Esophagus (tissue), 2 donors: ENCODE measurements around the gene ARMH2. TPM values are rescaled to one million over a fixed set of nuclear protein-coding genes. Genes with fewer than 3 reads are reported as not detected.
A peak's percentile ranks its signal among the peaks of the same experiment; 100 is the strongest.
"Not testable (repeated sequence)": the region's sequence is repeated elsewhere in the genome, so short reads cannot be mapped to it uniquely, and the experiment has no call there.

ENCODE experiments used
- H3K27ac ChIP-seq, 2 donors: one replicate each; pipeline ENCODE4 v1.5.1; 2013; ENCODE audit warnings: low read depth in 2 of 2, mild to moderate bottlenecking in 2 of 2, inconsistent platforms in 1 of 2, low read length in 1 of 2, moderate library complexity in 1 of 2
- H3K27me3 ChIP-seq, 2 donors: one replicate each; pipeline ENCODE4 v1.6.1; 2013; ENCODE audit warnings: low read length in 2 of 2, control low read depth in 1 of 2, mild to moderate bottlenecking in 1 of 2; ENCODE audit not compliant: insufficient read depth in 2 of 2, control insufficient read depth in 1 of 2
- H3K36me3 ChIP-seq, 2 donors: one replicate each; pipeline ENCODE4 v1.6.1; 2013; ENCODE audit warnings: low read length in 1 of 2; ENCODE audit not compliant: control insufficient read depth in 2 of 2, insufficient read depth in 2 of 2
- H3K4me1 ChIP-seq, 2 donors: one replicate each; pipeline ENCODE4 v1.6.1; 2013; ENCODE audit warnings: low read length in 1 of 2; ENCODE audit not compliant: control insufficient read depth in 2 of 2, insufficient read depth in 2 of 2
- H3K4me3 ChIP-seq, 2 donors: one replicate each; pipeline ENCODE4 v1.5.1; 2013; ENCODE audit warnings: low read length in 2 of 2, mild to moderate bottlenecking in 2 of 2, low read depth in 1 of 2, moderate library complexity in 1 of 2
- H3K9me3 ChIP-seq, 2 donors: one replicate each; pipeline ENCODE4 v1.6.1; 2013; ENCODE audit warnings: mild to moderate bottlenecking in 2 of 2, low read depth in 1 of 2, low read length in 1 of 2, moderate library complexity in 1 of 2; ENCODE audit not compliant: control insufficient read depth in 2 of 2, insufficient read depth in 1 of 2
- WGBS, 2 donors: extraction: QIAGEN DNeasy Blood & Tissue Kit; methylation state at CpG; one replicate each; pipeline ENCODE4 v1.1.7; 2013; 5-methylcytosine and 5-hydroxymethylcytosine counted together
- polyA plus RNA-seq, 2 donors: library from polyadenylated mRNA; stranded (reverse); fragments of 200-250 nt; gene quantifications; one replicate each; pipeline ENCODE4 v1.2.3, GENCODE V29; 2013
- donor health status: healthy with polysubstance abuse.
- donor health status: Bipolar disorder and iron deficiency.

The ARMH2 gene
- polyA plus RNA-seq, 2 donors: not detected

- Histone ChIP-seq H3K4me3 (no peak overlapping the region), H3K27me3 (no peaks in the 10 kb centered on the region), H3K27ac (no peak overlapping the region), H3K36me3 (no peaks in the 10 kb centered on the region), H3K4me1 (peaks cover 0 to 2% of the 10 kb centered on the region in 2 donors), H3K9me3 (no peaks in the 10 kb centered on the region)
- 91 to 95% methylated on average over 6 of the region's 6 CpGs for WGBS, 2 donors
These were observed 41.1 kb downstream of the ARMH2 start for GRCh38 chr6:24757611-24758010.

GRCh38 chr6:24755279-24755678 lies 43.4 kb downstream of the ARMH2 start:
- no peaks in the 10 kb centered on the region for H3K27me3 ChIP-seq
- H3K36me3 ChIP-seq: no peaks in the 10 kb centered on the region
- H3K9me3 ChIP-seq: no peaks in the 10 kb centered on the region
- no peak overlapping the region for H3K4me3 ChIP-seq
- no peak overlapping the region for H3K27ac ChIP-seq
- H3K4me1 ChIP-seq: no peaks in the 10 kb centered on the region

- H3K27ac ChIP-seq, H3K36me3 ChIP-seq, H3K4me3 ChIP-seq, H3K4me1 ChIP-seq, H3K27me3 ChIP-seq, H3K9me3 ChIP-seq: not testable (repeated sequence)
- WGBS, 2 donors: 89 to 90% methylated on average over 4 of the region's 4 CpGs
These were observed 44.3 kb downstream of the ARMH2 start for GRCh38 chr6:24754378-24754777.

- no peaks in the 10 kb centered on the region for H3K4me1 ChIP-seq
- H3K4me3 ChIP-seq: no peak overlapping the region
- 76 to 87% methylated on average over 2 of the region's 2 CpGs for WGBS, 2 donors
- no peak overlapping the region for H3K27ac ChIP-seq
- H3K27me3 ChIP-seq: no peaks in the 10 kb centered on the region
- no peaks in the 10 kb centered on the region for H3K36me3 ChIP-seq
- no peaks in the 10 kb centered on the region for H3K9me3 ChIP-seq
These were observed 45.2 kb downstream of the ARMH2 start for GRCh38 chr6:24753545-24753944.

GRCh38 chr6:24752917-24753492 lies 45.7 kb downstream of the ARMH2 start:
- H3K36me3 ChIP-seq: no peaks in the 10 kb centered on the region
- 81 to 96% methylated on average over 1 of the region's 1 CpG for WGBS, 2 donors
- no peak overlapping the region for H3K4me3 ChIP-seq
- no peaks in the 10 kb centered on the region for H3K27me3 ChIP-seq
- H3K9me3 ChIP-seq: no peaks in the 10 kb centered on the region
- H3K27ac ChIP-seq: no peak overlapping the region
- no peaks in the 10 kb centered on the region for H3K4me1 ChIP-seq

- no peak overlapping the region for H3K27ac ChIP-seq
- no peaks in the 10 kb centered on the region for H3K9me3 ChIP-seq
- no peaks in the 10 kb centered on the region for H3K36me3 ChIP-seq
- 63 to 69% methylated on average over 2 of the region's 2 CpGs for WGBS, 2 donors
- H3K4me3 ChIP-seq: no peak overlapping the region
- no peaks in the 10 kb centered on the region for H3K4me1 ChIP-seq
- H3K27me3 ChIP-seq: no peaks in the 10 kb centered on the region
These were observed 46.2 kb downstream of the ARMH2 start for GRCh38 chr6:24752503-24752902.

GRCh38 chr6:24750878-24751277 lies 47.8 kb downstream of the ARMH2 start:
- H3K27ac ChIP-seq, H3K9me3 ChIP-seq, H3K36me3 ChIP-seq, H3K4me1 ChIP-seq, H3K27me3 ChIP-seq, H3K4me3 ChIP-seq: not testable (repeated sequence)
- 72 to 74% methylated on average over 3 of the region's 3 CpGs for WGBS, 2 donors

GRCh38 chr6:24749297-24749696 lies 49.4 kb downstream of the ARMH2 start:
- H3K4me1 ChIP-seq: no peaks in the 10 kb centered on the region
- H3K27ac ChIP-seq: peak overlapping the region in 1 of 2 donors; percentile 24
- H3K36me3 ChIP-seq: no peaks in the 10 kb centered on the region
- H3K4me3 ChIP-seq: no peak overlapping the region
- H3K27me3 ChIP-seq: no peaks in the 10 kb centered on the region
- H3K9me3 ChIP-seq: no peaks in the 10 kb centered on the region
- WGBS, 2 donors: 70 to 74% methylated on average over 3 of the region's 3 CpGs

Other genes starting within 250 kb of the ARMH2 start
- gene KIAA0319, start 152.7 kb downstream of the ARMH2 start, polyA plus RNA-seq: under 1 TPM in 1 of 2 donors, not detected in 1; 0.01 TPM
- gene TDP2, start 132.0 kb downstream of the ARMH2 start, polyA plus RNA-seq: 10 to 100 TPM; 13.9 to 14.2 TPM
- 10 to 100 TPM in 1 of 2 donors, 1 to 10 TPM in 1; 8.7 to 21.8 TPM for gene ACOT13, start 131.8 kb downstream of the ARMH2 start, polyA plus RNA-seq
- gene C6orf62, start 79.8 kb downstream of the ARMH2 start, polyA plus RNA-seq: 10 to 100 TPM; 37.4 to 40.2 TPM
- 10 to 100 TPM; 10.4 to 18.8 TPM for gene GMNN, start 24.0 kb downstream of the ARMH2 start, polyA plus RNA-seq
- under 1 TPM; 0.41 to 0.61 TPM for gene RIPOR2, start 137.0 kb upstream of the ARMH2 start, polyA plus RNA-seq